ENCODE results near the gene XPA. TPM values are rescaled to one million over a fixed set of nuclear protein-coding genes. Genes with fewer than 3 reads are reported as not detected.

Gene XPA
- total RNA-seq, 3 donors from 2014 or later: 10.8 to 24.0 (median 14.6) TPM

GRCh38 chr9:97636903-97637302, 60.2 kb downstream of the XPA start:
- Histone ChIP-seq H3K36me3 (ENCODE audit: low read depth) (no peaks in the 10 kb centered on the region), H3K4me3 (no peak overlapping the region), H3K9me3 (no peaks in the 10 kb centered on the region), H3K4me1 (ENCODE audit: low read depth) (peaks cover 22% of the 10 kb centered on the region)
- ATAC-seq (no peak), DNase-seq (no peak)
- intact Hi-C loops (cut with DNase I, micrococcal nuclease): no loop called here
- no peak for TF ChIP-seq CTCF (IDR thresholded peaks at IDR 0.05)

- no peak for TF ChIP-seq CTCF (IDR thresholded peaks at IDR 0.05)
- H3K9me3 ChIP-seq: no peaks in the 10 kb centered on the region
- H3K36me3 ChIP-seq (ENCODE audit: low read depth): no peaks in the 10 kb centered on the region
- no peak overlapping the region for H3K4me3 ChIP-seq
- ATAC-seq: no peak
- no peak for DNase-seq
- intact Hi-C loops (cut with DNase I, micrococcal nuclease): no loop called here
- peaks cover 29% of the 10 kb centered on the region for H3K4me1 ChIP-seq (ENCODE audit: low read depth)
These were observed 62.1 kb downstream of the XPA start for GRCh38 chr9:97635026-97635425.

- ATAC-seq: peak; percentile 2
- DNase-seq: no peak
- TF ChIP-seq CTCF (IDR thresholded peaks at IDR 0.05): no peak
- Histone ChIP-seq H3K4me3 (peak overlapping the region; percentile 92), H3K36me3 (ENCODE audit: low read depth) (no peaks in the 10 kb centered on the region), H3K4me1 (ENCODE audit: low read depth) (peaks cover 29% of the 10 kb centered on the region), H3K9me3 (no peaks in the 10 kb centered on the region)
- intact Hi-C loops (cut with DNase I, micrococcal nuclease): no loop called here
These were observed 63.2 kb downstream of the XPA start for GRCh38 chr9:97633859-97634490.

GRCh38 chr9:97632985-97633858, 63.9 kb downstream of the XPA start, which contains the start of the genes NCBP1 and TSTD2:
TSS of gene NCBP1 (plus strand) at chr9:97633821. CDS start at chr9:97633882, 61 bp downstream.
TSS of gene TSTD2 (minus strand) at chr9:97633368. CDS start at chr9:97627562, 5,806 bp downstream.
- Histone ChIP-seq H3K36me3 (ENCODE audit: low read depth) (no peaks in the 10 kb centered on the region), H3K9me3 (no peaks in the 10 kb centered on the region), H3K4me3 (peak within 1 kb of the TSS; percentile 92), H3K4me1 (ENCODE audit: low read depth) (peaks cover 29% of the 10 kb centered on the region)
- DNase-seq: peak; percentile 98 to 99 (median 98)
- peak; percentile 19 for TF ChIP-seq CTCF (IDR thresholded peaks at IDR 0.05)
- ATAC-seq: peak; percentile 91
- intact Hi-C loops (cut with DNase I, micrococcal nuclease): no loop called here

- H3K4me1 ChIP-seq (ENCODE audit: low read depth): peaks cover 29% of the 10 kb centered on the region
These were observed 64.7 kb downstream of the XPA start for GRCh38 chr9:97632248-97632984.

More at GRCh38 chr9:97632248-97632984, 64.7 kb downstream of the XPA start:
- TF ChIP-seq CTCF (IDR thresholded peaks at IDR 0.05): no peak
- no peaks in the 10 kb centered on the region for H3K9me3 ChIP-seq
- DNase-seq (peak; percentile 63 to 72 (median 71)), ATAC-seq (peak; percentile 5)
- H3K36me3 ChIP-seq (ENCODE audit: low read depth): no peaks in the 10 kb centered on the region
- H3K4me3 ChIP-seq: peak overlapping the region; percentile 92
- intact Hi-C loops (cut with DNase I, micrococcal nuclease): no loop called here

All from mucosa of descending colon (tissue), 3 donors.